CD14-positive monocyte (primary cell): Measurements from ENCODE around the gene BRCC3. TPM values are rescaled to one million over a fixed set of nuclear protein-coding genes. Genes with fewer than 3 reads are reported as not detected.

Experiments used
- DNase-seq, 3 donors: peaks; one replicate each; pipeline ENCODE4 v3.0.0-alpha.2; 2011 to 2022
- H2AFZ ChIP-seq: 2 replicates; pipeline ENCODE4 v1.6.0; 2012; ENCODE audit warnings: mild to moderate bottlenecking, low read depth, low read length, inconsistent platforms; ENCODE audit not compliant: insufficient read depth, poor library complexity, severe bottlenecking
- H3K27ac ChIP-seq, 2 donors: 1 replicate in 1 of 2; 2 replicates in 1 of 2; pipeline ENCODE4 v1.5.1; 2012 to 2013; ENCODE audit warnings: low read length in 2 of 2, control low read depth in 1 of 2, inconsistent platforms in 1 of 2, low read depth in 1 of 2, mild to moderate bottlenecking in 1 of 2
- H3K27me3 ChIP-seq, 2 donors: one replicate each; pipeline versions ENCODE4 v1.6.0 to v1.6.1; 2011 to 2013; ENCODE audit warnings: low read length in 2 of 2; ENCODE audit not compliant: control insufficient read depth in 2 of 2, insufficient read depth in 2 of 2
- H3K36me3 ChIP-seq, 2 donors: replicated peaks in 1 of 2; 1 replicate in 1 of 2; 2 replicates in 1 of 2; pipeline versions ENCODE4 v1.5.1 to v1.6.1; 2012 to 2013; ENCODE audit warnings: low read length in 2 of 2, control low read depth in 1 of 2, inconsistent platforms in 1 of 2, mild to moderate bottlenecking in 1 of 2; ENCODE audit not compliant: insufficient read depth in 2 of 2, control insufficient read depth in 1 of 2
- H3K4me1 ChIP-seq, 2 donors: 1 replicate in 1 of 2; 2 replicates in 1 of 2; pipeline versions ENCODE4 v1.5.1 to v1.6.1; 2012 to 2013; ENCODE audit warnings: low read length in 2 of 2, control low read depth in 1 of 2, inconsistent platforms in 1 of 2, mild to moderate bottlenecking in 1 of 2, moderate library complexity in 1 of 2; ENCODE audit not compliant: insufficient read depth in 2 of 2, control insufficient read depth in 1 of 2
- H3K4me2 ChIP-seq: replicated peaks from 2 replicates; pipeline ENCODE3; 2012; ENCODE audit warnings: low read length, moderate library complexity, mild to moderate bottlenecking; ENCODE audit not compliant: poor library complexity, severe bottlenecking; ENCODE audit errors: extremely low read depth
- H3K4me3 ChIP-seq, 3 experiments: fragments of 200-600 bp in 1 of 3; sonication (generic) in 1 of 3; replicated peaks in 1 of 3; 1 replicate in 2 of 3; 2 replicates in 1 of 3; pipeline ENCODE4 v1.5.1; 2011 to 2013; ENCODE audit warnings: low read length in 3 of 3, mild to moderate bottlenecking in 3 of 3, control low read depth in 2 of 3, low read depth in 2 of 3, inconsistent platforms in 1 of 3, moderate library complexity in 1 of 3
- H3K79me2 ChIP-seq: 2 replicates; pipeline ENCODE4 v1.6.0; 2012; ENCODE audit warnings: mild to moderate bottlenecking, control low read depth, inconsistent platforms, low read length, moderate library complexity; ENCODE audit not compliant: insufficient read depth
- H3K9ac ChIP-seq: 2 replicates; pipeline ENCODE4 v1.6.0; 2017; ENCODE audit warnings: low read length, mild to moderate bottlenecking; ENCODE audit not compliant: insufficient read depth, poor library complexity, severe bottlenecking
- H3K9me3 ChIP-seq, 2 donors: replicated peaks in 1 of 2; 1 replicate in 1 of 2; 2 replicates in 1 of 2; pipeline versions ENCODE4 v1.5.1 to v1.6.1; 2012 to 2013; ENCODE audit warnings: low read length in 2 of 2, control low read depth in 1 of 2; ENCODE audit not compliant: control insufficient read depth in 1 of 2, insufficient read depth in 1 of 2
- H4K20me1 ChIP-seq: 2 replicates; pipeline ENCODE4 v1.6.0; 2012; ENCODE audit warnings: mild to moderate bottlenecking, low read length, control low read depth, moderate library complexity; ENCODE audit not compliant: insufficient read depth
- H3K27ac Mint-ChIP-seq, 7 donors: one replicate each; pipeline ENCODE4 v1.8.0; 2020; ENCODE audit warnings: mild to moderate bottlenecking in 7 of 7, mixed read lengths in 7 of 7, moderate library complexity in 6 of 7, inconsistent platforms in 2 of 7
- H3K27me3 Mint-ChIP-seq, 3 donors: one replicate each; pipeline ENCODE4 v1.8.0; 2021 to 2022; ENCODE audit warnings: low read depth in 3 of 3, mild to moderate bottlenecking in 3 of 3, mixed read lengths in 3 of 3, moderate library complexity in 3 of 3, inconsistent platforms in 1 of 3
- H3K36me3 Mint-ChIP-seq, 2 donors: one replicate each; pipeline ENCODE4 v1.8.0; 2020; ENCODE audit warnings: mixed read lengths in 2 of 2, inconsistent platforms in 1 of 2, mild to moderate bottlenecking in 1 of 2
- H3K4me1 Mint-ChIP-seq: one replicate; pipeline ENCODE4 v1.8.0; 2020; ENCODE audit warnings: mild to moderate bottlenecking, mixed read lengths
- H3K4me3 Mint-ChIP-seq, 2 donors: one replicate each; pipeline ENCODE4 v1.8.0; 2020; ENCODE audit warnings: mild to moderate bottlenecking in 2 of 2, mixed read lengths in 2 of 2, moderate library complexity in 1 of 2
- H3K9me3 Mint-ChIP-seq, 7 donors: one replicate each; pipeline ENCODE4 v1.8.0; 2020 to 2022; ENCODE audit warnings: mixed read lengths in 7 of 7, mild to moderate bottlenecking in 6 of 7, moderate library complexity in 6 of 7, inconsistent platforms in 2 of 7
- WGBS: methylation state at CpG from one replicate; pipeline ENCODE4 v1.1.5; 2013; ENCODE audit warnings: missing lambda C conversion rate; ENCODE audit not compliant: insufficient coverage; 5-methylcytosine and 5-hydroxymethylcytosine counted together
- intact Hi-C, 2 donors: fragments of 100-400 bp; cut with micrococcal nuclease; formaldehyde crosslinking; loops; one replicate each; pipeline versions ENCODE4 v1.15.0 to v1.15.1; 2023
- polyA plus RNA-seq, 3 donors: library from polyadenylated mRNA; depleted of rRNA in 1 of 3; unstranded in 2 of 3; stranded (reverse) in 1 of 3; fragments of 300-500 nt in 2 of 3; fragments of >200 nt in 1 of 3; fragmentation: Illumina TruSeq in 2 of 3; gene quantifications; 1 replicate in 2 of 3; 2 replicates in 1 of 3; pipeline ENCODE4 v1.2.3, GENCODE V29; 2012 to 2021
- TF ChIP-seq, protein P1 (sequence below): fragments of 200-600 bp; IDR thresholded peaks from one replicate; pipeline ENCODE4 v1.8.0; 2022; ENCODE audit warnings: antibody characterized with exemption, mild to moderate bottlenecking

BRCC3 gene
- polyA plus RNA-seq, 3 donors, result 8.4 to 21.7 (median 10.0) TPM

DNA sequence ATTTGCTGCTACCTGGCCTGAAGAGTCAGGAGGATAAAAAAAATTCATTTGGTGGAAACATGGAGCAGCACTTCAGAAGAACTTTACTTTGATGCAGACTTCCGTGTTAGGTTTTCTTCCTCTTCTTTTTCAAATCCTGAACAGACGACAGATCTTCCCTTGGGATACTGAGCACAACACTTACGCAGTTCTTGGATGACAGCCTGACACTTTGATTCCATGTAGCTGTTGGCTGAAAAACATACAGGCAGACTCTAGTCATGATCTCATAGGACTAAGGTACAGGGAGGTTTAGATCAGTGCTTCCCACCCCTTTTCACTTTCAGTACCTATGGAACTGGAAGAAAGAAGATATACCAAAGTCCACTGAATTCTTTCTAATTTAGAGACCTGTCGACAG is 9.5 kb upstream of the BRCC3 start:
- Histone ChIP-seq H3K4me2 (no peak overlapping the region), H3K79me2 (no peaks in the 10 kb centered on the region), H4K20me1 (no peaks in the 10 kb centered on the region), H3K9ac (no peak overlapping the region), H2AFZ (no peak overlapping the region), H3K9me3 (no peaks in the 10 kb centered on the region), H3K4me1 (peaks cover 6% of the 10 kb centered on the region in 2 donors), H3K4me3 (no peak overlapping the region), H3K27me3 (no peaks in the 10 kb centered on the region), H3K36me3 (peaks cover 7 to 34% of the 10 kb centered on the region in 2 donors), H3K27ac (no peak overlapping the region)
- TF ChIP-seq, protein P1, sequence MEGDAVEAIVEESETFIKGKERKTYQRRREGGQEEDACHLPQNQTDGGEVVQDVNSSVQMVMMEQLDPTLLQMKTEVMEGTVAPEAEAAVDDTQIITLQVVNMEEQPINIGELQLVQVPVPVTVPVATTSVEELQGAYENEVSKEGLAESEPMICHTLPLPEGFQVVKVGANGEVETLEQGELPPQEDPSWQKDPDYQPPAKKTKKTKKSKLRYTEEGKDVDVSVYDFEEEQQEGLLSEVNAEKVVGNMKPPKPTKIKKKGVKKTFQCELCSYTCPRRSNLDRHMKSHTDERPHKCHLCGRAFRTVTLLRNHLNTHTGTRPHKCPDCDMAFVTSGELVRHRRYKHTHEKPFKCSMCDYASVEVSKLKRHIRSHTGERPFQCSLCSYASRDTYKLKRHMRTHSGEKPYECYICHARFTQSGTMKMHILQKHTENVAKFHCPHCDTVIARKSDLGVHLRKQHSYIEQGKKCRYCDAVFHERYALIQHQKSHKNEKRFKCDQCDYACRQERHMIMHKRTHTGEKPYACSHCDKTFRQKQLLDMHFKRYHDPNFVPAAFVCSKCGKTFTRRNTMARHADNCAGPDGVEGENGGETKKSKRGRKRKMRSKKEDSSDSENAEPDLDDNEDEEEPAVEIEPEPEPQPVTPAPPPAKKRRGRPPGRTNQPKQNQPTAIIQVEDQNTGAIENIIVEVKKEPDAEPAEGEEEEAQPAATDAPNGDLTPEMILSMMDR, result no peak
- Mint-ChIP-seq H3K27ac (no peak overlapping the region), H3K4me3 (no peak overlapping the region), H3K4me1 (peaks cover 10% of the 10 kb centered on the region), H3K27me3 (peaks cover 0 to 3% (median 0%) of the 10 kb centered on the region in 3 donors), H3K9me3 (no peaks in the 10 kb centered on the region), H3K36me3 (peaks cover 6 to 14% of the 10 kb centered on the region in 2 donors)
- intact Hi-C loops, result no loop called here
- no peak for DNase-seq
- WGBS, result 100% methylated on average over 1 of the region's 4 CpGs

DNA sequence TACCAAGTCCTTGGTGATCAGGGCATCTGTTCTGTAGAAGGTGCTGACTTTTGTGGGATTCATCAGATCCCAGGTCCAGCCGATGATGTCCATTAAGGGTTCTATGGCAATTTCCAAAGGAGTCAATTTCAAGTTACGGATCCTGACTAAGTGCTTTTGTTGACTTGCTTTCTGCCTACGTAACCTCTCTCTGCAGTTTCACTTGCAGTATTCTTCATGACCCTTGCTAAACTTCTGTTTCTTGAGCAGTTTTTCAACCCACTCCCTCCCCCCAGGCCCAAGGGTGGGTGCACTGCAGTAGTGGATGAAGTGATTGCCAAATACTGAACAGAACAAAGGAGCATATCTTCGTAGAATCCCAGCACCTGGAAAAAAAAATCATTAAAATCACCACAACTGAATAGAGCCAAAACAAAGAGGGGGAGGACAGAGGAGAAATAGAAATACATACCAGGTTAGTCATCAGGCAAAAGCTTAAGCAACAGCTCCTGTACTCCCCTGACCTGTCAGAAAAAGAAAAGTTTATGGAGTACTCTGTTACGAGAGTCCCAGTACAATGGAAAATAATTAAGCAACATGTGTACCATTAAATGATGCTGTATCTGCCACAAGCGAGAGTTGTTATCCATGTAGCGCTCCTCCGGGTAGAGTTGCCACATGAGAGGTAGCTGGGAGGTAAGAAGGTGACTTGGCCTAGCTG is 6.1 kb upstream of the BRCC3 start:
- peaks cover 6 to 7% of the 10 kb centered on the region in 2 donors for H3K36me3 Mint-ChIP-seq
- peaks cover 13% of the 10 kb centered on the region for H3K4me1 Mint-ChIP-seq
- Histone ChIP-seq H3K9me3 (no peaks in the 10 kb centered on the region), H3K9ac (no peak overlapping the region), H3K36me3 (peaks cover 7 to 27% of the 10 kb centered on the region in 2 donors), H3K4me3 (no peak overlapping the region), H3K27ac (no peak overlapping the region), H3K79me2 (peaks cover 8% of the 10 kb centered on the region), H3K27me3 (no peaks in the 10 kb centered on the region), H2AFZ (no peak overlapping the region), H3K4me1 (peaks cover 6 to 12% of the 10 kb centered on the region in 2 donors), H4K20me1 (no peaks in the 10 kb centered on the region), H3K4me2 (no peak overlapping the region)
- H3K27me3 Mint-ChIP-seq, result peaks cover 0 to 3% (median 0%) of the 10 kb centered on the region in 3 donors
- WGBS, result 94% methylated on average over 3 of the region's 8 CpGs
- H3K9me3 Mint-ChIP-seq, result no peaks in the 10 kb centered on the region
- peak overlapping the region in 1 of 7 donors; percentile 15 for H3K27ac Mint-ChIP-seq
- TF ChIP-seq, protein P1, result no peak
- DNase-seq, result no peak
- no peak overlapping the region for H3K4me3 Mint-ChIP-seq
- intact Hi-C loops, result no loop called here
